K562 (cell line): Measurements from ENCODE around the gene CISD2. TPM values are rescaled to one million over a fixed set of nuclear protein-coding genes. Genes with fewer than 3 reads are reported as not detected.

Experiments used
- ATAC-seq: fragments of 200-7000 bp; cut with Tn5 transposase; 3 replicates; pipeline ENCODE4 v1.9.1; 2020; ENCODE audit warnings: moderate library complexity
- BruUV-seq: library from RNA; stranded (reverse); fragments of 400-500 nt; replicated peaks from 2 replicates; lab custom pipeline; 2021; lab: Mats Ljungman, UMichigan
- CTCF ChIA-PET: fragments of 300-600 bp; formaldehyde crosslinking; extraction: SDS; loops from one replicate; lab custom pipeline; 2021; ENCODE audit warnings: low intra/inter-chr PET ratio; lab: Yijun Ruan, JAX
- POLR2A ChIA-PET: fragments of 300-600, 350-650 bp; sonication (Branson Sonifier 250); formaldehyde crosslinking; extraction: SDS; loops from one replicate; lab custom pipeline; 2021; ENCODE audit warnings: antibody characterized with exemption, inconsistent platforms; lab: Yijun Ruan, JAX
- DNase-seq, 4 experiments: peaks; one replicate each; pipeline versions ENCODE4 v3.0.0 to v3.0.0-alpha.2; 2011 to 2018; ENCODE audit warnings: low spot score in 3 of 4, mixed read lengths in 3 of 4; ENCODE audit errors: extremely low read depth in 1 of 4
- FAIRE-seq: peaks from 2 replicates; lab custom pipeline; 2011; peaks lifted over from hg19 to GRCh38; lab: Jason Lieb, UNC
- H2AFZ ChIP-seq: 2 replicates; pipeline ENCODE4 v1.6.0; 2011; ENCODE audit warnings: low read depth, low read length, control low read depth, inconsistent platforms
- H3K27ac ChIP-seq: fragments of 200-600 bp; 3 replicates; pipeline ENCODE4 v1.8.0; 2011; ENCODE audit warnings: low read depth, mild to moderate bottlenecking, control low read depth, inconsistent platforms, low read length, moderate library complexity, mixed read lengths; ENCODE audit errors: extremely low read depth
- H3K27me3 ChIP-seq, 2 experiments: fragments of 300-600 bp in 1 of 2; 2 replicates in 1 of 2; 3 replicates in 1 of 2; pipeline versions ENCODE4 v1.6.0 to v1.8.0; 2011; ENCODE audit warnings: inconsistent platforms in 2 of 2, low read length in 2 of 2, mild to moderate bottlenecking in 1 of 2, mixed read lengths in 1 of 2, moderate library complexity in 1 of 2; ENCODE audit not compliant: control insufficient read depth in 2 of 2, insufficient read depth in 2 of 2
- H3K36me3 ChIP-seq: fragments of 300-600 bp; 3 replicates; pipeline ENCODE4 v1.8.0; 2011; ENCODE audit warnings: mild to moderate bottlenecking, low read length, inconsistent platforms; ENCODE audit not compliant: control insufficient read depth, insufficient read depth
- H3K4me1 ChIP-seq, 2 experiments: fragments of 200-600 bp in 1 of 2; replicated peaks in 1 of 2; 2 replicates in 1 of 2; 3 replicates in 1 of 2; pipeline versions ENCODE4 v1.5.1 to v1.8.0; 2011; ENCODE audit warnings: inconsistent platforms in 2 of 2, low read length in 2 of 2, mild to moderate bottlenecking in 1 of 2, mixed read lengths in 1 of 2, moderate library complexity in 1 of 2; ENCODE audit not compliant: control insufficient read depth in 2 of 2, insufficient read depth in 2 of 2
- H3K4me2 ChIP-seq: 2 replicates; pipeline ENCODE4 v1.6.1; 2011; ENCODE audit warnings: low read length, control low read depth, inconsistent platforms, mixed read lengths; ENCODE audit not compliant: insufficient read depth
- H3K4me3 ChIP-seq: fragments of 200-600 bp; sonication (generic), shearing (Covaris generic); 2 replicates; pipeline ENCODE4 v1.5.1; 2016; ENCODE audit warnings: control low read depth, inconsistent platforms
- H3K79me2 ChIP-seq: fragments of 200-600 bp; 3 replicates; pipeline ENCODE4 v1.8.0; 2011; ENCODE audit warnings: low read length, inconsistent platforms; ENCODE audit not compliant: control insufficient read depth, insufficient read depth
- H3K9ac ChIP-seq, 2 experiments: 2 replicates each; pipeline versions ENCODE4 v1.6.0 to v1.6.1; 2011; ENCODE audit warnings: low read depth in 2 of 2, low read length in 2 of 2, control low read depth in 1 of 2, inconsistent platforms in 1 of 2, mild to moderate bottlenecking in 1 of 2, mixed read lengths in 1 of 2; ENCODE audit not compliant: insufficient read depth in 1 of 2
- H3K9me1 ChIP-seq: one replicate; pipeline ENCODE4 v1.6.0; 2011; ENCODE audit warnings: inconsistent platforms, mild to moderate bottlenecking, low read length, moderate library complexity; ENCODE audit not compliant: control insufficient read depth, insufficient read depth
- H3K9me3 ChIP-seq: replicated peaks from 2 replicates; pipeline ENCODE4 v1.5.1; 2011; ENCODE audit warnings: low read depth, low read length, inconsistent platforms; ENCODE audit not compliant: control insufficient read depth, insufficient read depth
- H4K20me1 ChIP-seq: replicated peaks from 2 replicates; pipeline ENCODE4 v1.6.1; 2011; ENCODE audit warnings: low read length, inconsistent platforms, mixed read lengths; ENCODE audit not compliant: control insufficient read depth, insufficient read depth
- ARID2 ChIP-seq: fragments of 450-650 bp; IDR thresholded peaks from 2 replicates; pipeline ENCODE4 v1.6.1; 2017; ENCODE audit warnings: antibody characterized with exemption, mild to moderate bottlenecking
- ATF2 ChIP-seq: sonication (generic); formaldehyde crosslinking; IDR thresholded peaks from 2 replicates; pipeline ENCODE4 v1.8.1; 2022; ENCODE audit warnings: missing genetic modification reagents
- DNMT1 ChIP-seq: fragments of 450-650 bp; IDR thresholded peaks from 2 replicates; pipeline ENCODE4 v1.6.1; 2016; ENCODE audit warnings: antibody characterized with exemption, mild to moderate bottlenecking
- FOXK2 ChIP-seq, 2 experiments: fragments of 450-650 bp; IDR thresholded peaks in 1 of 2; conservative IDR thresholded peaks in 1 of 2; 2 replicates each; pipeline ENCODE4 v1.6.1; 2016; ENCODE audit warnings: low read depth in 2 of 2, mild to moderate bottlenecking in 1 of 2
- GTF3C2 ChIP-seq: IDR thresholded peaks from 3 replicates; pipeline ENCODE4 v1.6.1; 2011; ENCODE audit warnings: borderline replicate concordance, mild to moderate bottlenecking, moderate library complexity; ENCODE audit not compliant: insufficient read length; ENCODE audit errors: extremely low read depth
- NFIX ChIP-seq: fragments of 250-450 bp; sonication (Bioruptor Pico); IDR thresholded peaks from 2 replicates; pipeline ENCODE4 v1.4.0; 2020; ENCODE audit warnings: low read depth, mild to moderate bottlenecking, moderate library complexity
- PCBP1 ChIP-seq: fragments of 200-400 bp; formaldehyde crosslinking; IDR thresholded peaks from 2 replicates; pipeline ENCODE4 v1.6.1; 2018; ENCODE audit warnings: mild to moderate bottlenecking, low read depth, low read length; ENCODE audit not compliant: poor library complexity, severe bottlenecking
- PHF8 ChIP-seq: fragments of 200-600 bp; sonication (generic); IDR thresholded peaks from 2 replicates; pipeline ENCODE4 v1.6.1; 2012; ENCODE audit warnings: mixed run types, mild to moderate bottlenecking, inconsistent platforms, low read length, moderate library complexity, borderline replicate concordance
- RBM22 ChIP-seq: fragments of 200-400 bp; formaldehyde crosslinking; IDR thresholded peaks from 2 replicates; pipeline ENCODE4 v1.6.1; 2018; ENCODE audit warnings: low read length, low read depth; ENCODE audit not compliant: poor library complexity, severe bottlenecking
- SUPT5H ChIP-seq: fragments of 450-650 bp; IDR thresholded peaks from 2 replicates; pipeline ENCODE4 v1.6.1; 2016
- ZNF280B ChIP-seq: fragments of 250-450 bp; sonication (Bioruptor Pico); IDR thresholded peaks from 2 replicates; pipeline ENCODE4 v1.5.1; 2021; ENCODE audit warnings: mild to moderate bottlenecking
- WGBS: fragments of 100-300 bp; shearing (Covaris generic); methylation state at CpG from one replicate; pipeline ENCODE4 v1.1.6; 2016; ENCODE audit warnings: low coverage, mixed read lengths; ENCODE audit not compliant: insufficient coverage; ENCODE audit errors: missing lambda C conversion rate; 5-methylcytosine and 5-hydroxymethylcytosine counted together
- in situ Hi-C: fragments of 300-500 bp; cut with MboI; formaldehyde crosslinking; loops from 4 replicates; pipeline ENCODE4 v1.15.0; 2018; ENCODE audit warnings: inconsistent platforms, mixed read lengths
- intact Hi-C: fragments of 100-400 bp; cut with micrococcal nuclease; formaldehyde crosslinking; loops from 2 replicates; pipeline ENCODE4 v1.14.2; 2022
- polyA plus RNA-seq, 8 experiments: library from polyadenylated mRNA; depleted of rRNA in 4 of 8; stranded (reverse) in 5 of 8; unstranded in 3 of 8; fragments of >200 nt; fragmentation: Nextera tagmentation in 2 of 8; fragmentation: Illumina TruSeq in 1 of 8; extraction: Ambion mirVana in 2 of 8; extraction: Trizol in 1 of 8; gene quantifications; 2 replicates each; pipeline versions ENCODE4 v1.2.1 to v1.2.3, GENCODE V29; 2011 to 2014; ENCODE audit warnings: inconsistent platforms in 1 of 8, missing spikeins in 1 of 8
- total RNA-seq, 7 experiments: library from RNA; depleted of rRNA in 6 of 7; stranded (reverse); fragments of >200 nt in 6 of 7; fragmentation: Illumina TruSeq in 2 of 7; extraction: Trizol in 2 of 7; gene quantifications; 2 replicates each; pipeline versions ENCODE4 v1.2.1 to v1.2.3, GENCODE V29; 2011 to 2021; ENCODE audit warnings: low replicate concordance in 1 of 7

Gene CISD2
- total and polyA plus RNA-seq, 9 of the 15 experiments (the other 6 are each of a cell fraction or from before 2014, with no cell fraction given) = 37.8 to 91.4 (median 59.8) TPM

- POLR2A ChIA-PET = no interaction called here
- ATAC-seq (no peak), FAIRE-seq (no peak), DNase-seq (no peak)
- TF ChIP-seq NFIX (no peak), DNMT1 (no peak)
- CTCF ChIA-PET = no interaction called here
- Histone ChIP-seq H4K20me1 (no peaks in the 10 kb centered on the region), H3K27me3 (no peaks in the 10 kb centered on the region), H3K9me3 (no peaks in the 10 kb centered on the region), H3K27ac (no peak overlapping the region), H3K4me1 (no peaks in the 10 kb centered on the region), H3K4me3 (no peak overlapping the region), H3K36me3 (peaks cover 3% of the 10 kb centered on the region; the same call in 1 of the 3 replicates), H3K4me2 (no peak overlapping the region), H2AFZ (no peak overlapping the region), H3K9me1 (no peaks in the 10 kb centered on the region), H3K79me2 (no peaks in the 10 kb centered on the region; the same call in 2 of the 3 replicates), H3K9ac (no peak overlapping the region)
- in situ Hi-C loops (no loop called here), intact Hi-C loops (no loop called here)
- WGBS = 31% methylated on average over 3 of the region's 3 CpGs
- no TSS peak for BruUV-seq
Observed at GRCh38 chr4:102842367-102842766, 26.4 kb upstream of the CISD2 start.

- H3K9ac ChIP-seq = no peak overlapping the region
- no peaks in the 10 kb centered on the region for H3K9me1 ChIP-seq
- ChIA-PET POLR2A (no interaction called here), CTCF (no interaction called here)
- no peaks in the 10 kb centered on the region for H4K20me1 ChIP-seq
- DNase-seq (no peak), FAIRE-seq (no peak), ATAC-seq (no peak)
- in situ Hi-C loops = no loop called here
- no peak overlapping the region for H3K4me2 ChIP-seq
- H3K36me3 ChIP-seq = peaks cover 3% of the 10 kb centered on the region; the same call in 1 of the 3 replicates
- H3K27me3 ChIP-seq = no peaks in the 10 kb centered on the region
- no peak overlapping the region for H3K27ac ChIP-seq
- BruUV-seq = no TSS peak
- H3K9me3 ChIP-seq = no peaks in the 10 kb centered on the region
- intact Hi-C loops = no loop called here
- no peak overlapping the region for H3K4me3 ChIP-seq
- no peak overlapping the region for H2AFZ ChIP-seq
- H3K79me2 ChIP-seq = no peaks in the 10 kb centered on the region; the same call in 2 of the 3 replicates
- no peaks in the 10 kb centered on the region for H3K4me1 ChIP-seq
- no peak for TF ChIP-seq SUPT5H
- no peak for TF ChIP-seq ATF2
- no peak for TF ChIP-seq FOXK2 (conservative IDR thresholded peaks at IDR 0.05 in 1 of 2, IDR thresholded peaks at IDR 0.05 in 1 of 2; ENCODE audit: low read depth in 2 of 2)
- no peak for TF ChIP-seq ARID2
- TF ChIP-seq PCBP1 = no peak
- no peak for TF ChIP-seq ZNF280B (CRISPR knock-in tag)
- no peak for TF ChIP-seq GTF3C2
- no peak for TF ChIP-seq PHF8
- no peak for TF ChIP-seq RBM22
Observed at GRCh38 chr4:102843273-102843672, 25.5 kb upstream of the CISD2 start.
